Choroid plexus epithelial cell (primary cell): ENCODE measurements around the gene STMP1.
"Not testable (repeated sequence)": the region's sequence is repeated elsewhere in the genome, so short reads cannot be mapped to it uniquely, and the experiment has no call there.

Source experiments
- DNase-seq: peaks from one replicate; pipeline ENCODE4 v3.0.0-alpha.2; 2010; ENCODE audit warnings: low read depth
- H3K4me3 ChIP-seq: 2 replicates; pipeline ENCODE4 v1.5.1; 2011; ENCODE audit warnings: low read depth, mild to moderate bottlenecking, control low read depth, low read length, moderate library complexity
- TF ChIP-seq, protein P1 (sequence below): conservative IDR thresholded peaks from 2 replicates; pipeline ENCODE4 v1.5.1; 2011; ENCODE audit warnings: low read depth, mild to moderate bottlenecking, control low read depth, inconsistent platforms, low read length, moderate library complexity

The STMP1 gene

GRCh38 chr7:135634191-135634878 is 28.0 kb upstream of the STMP1 start:
- TF ChIP-seq, protein P1, sequence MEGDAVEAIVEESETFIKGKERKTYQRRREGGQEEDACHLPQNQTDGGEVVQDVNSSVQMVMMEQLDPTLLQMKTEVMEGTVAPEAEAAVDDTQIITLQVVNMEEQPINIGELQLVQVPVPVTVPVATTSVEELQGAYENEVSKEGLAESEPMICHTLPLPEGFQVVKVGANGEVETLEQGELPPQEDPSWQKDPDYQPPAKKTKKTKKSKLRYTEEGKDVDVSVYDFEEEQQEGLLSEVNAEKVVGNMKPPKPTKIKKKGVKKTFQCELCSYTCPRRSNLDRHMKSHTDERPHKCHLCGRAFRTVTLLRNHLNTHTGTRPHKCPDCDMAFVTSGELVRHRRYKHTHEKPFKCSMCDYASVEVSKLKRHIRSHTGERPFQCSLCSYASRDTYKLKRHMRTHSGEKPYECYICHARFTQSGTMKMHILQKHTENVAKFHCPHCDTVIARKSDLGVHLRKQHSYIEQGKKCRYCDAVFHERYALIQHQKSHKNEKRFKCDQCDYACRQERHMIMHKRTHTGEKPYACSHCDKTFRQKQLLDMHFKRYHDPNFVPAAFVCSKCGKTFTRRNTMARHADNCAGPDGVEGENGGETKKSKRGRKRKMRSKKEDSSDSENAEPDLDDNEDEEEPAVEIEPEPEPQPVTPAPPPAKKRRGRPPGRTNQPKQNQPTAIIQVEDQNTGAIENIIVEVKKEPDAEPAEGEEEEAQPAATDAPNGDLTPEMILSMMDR: no peak
- DNase-seq: no peak
- H3K4me3 ChIP-seq: no peak overlapping the region

DNA sequence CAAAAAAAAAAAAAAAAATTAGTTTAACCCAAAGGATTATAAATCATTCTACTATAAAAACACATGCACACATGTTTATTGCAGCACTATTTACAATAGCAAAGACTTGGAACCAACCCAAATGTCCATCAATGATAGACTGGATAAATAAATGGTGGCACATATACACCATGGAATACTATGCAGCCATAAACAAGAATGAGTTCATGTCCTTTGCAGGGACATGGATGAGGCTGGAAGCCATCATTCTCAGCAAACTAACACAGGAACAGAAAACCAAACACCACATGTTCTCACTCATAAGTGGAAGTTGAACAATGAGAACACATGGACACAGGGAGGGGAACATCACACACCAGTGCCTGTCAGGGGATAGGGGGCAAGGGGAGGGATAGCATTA is 22.6 kb upstream of the STMP1 start:
- DNase-seq: not testable (repeated sequence)

GRCh38 chr7:135644154-135644553 is 18.2 kb upstream of the STMP1 start:
- H3K4me3 ChIP-seq: no peak overlapping the region
- TF ChIP-seq, protein P1: no peak
- DNase-seq: peak; percentile 27

More for the DNA sequence above, 22.6 kb upstream of the STMP1 start:
- not testable (repeated sequence) for H3K4me3 ChIP-seq

DNA sequence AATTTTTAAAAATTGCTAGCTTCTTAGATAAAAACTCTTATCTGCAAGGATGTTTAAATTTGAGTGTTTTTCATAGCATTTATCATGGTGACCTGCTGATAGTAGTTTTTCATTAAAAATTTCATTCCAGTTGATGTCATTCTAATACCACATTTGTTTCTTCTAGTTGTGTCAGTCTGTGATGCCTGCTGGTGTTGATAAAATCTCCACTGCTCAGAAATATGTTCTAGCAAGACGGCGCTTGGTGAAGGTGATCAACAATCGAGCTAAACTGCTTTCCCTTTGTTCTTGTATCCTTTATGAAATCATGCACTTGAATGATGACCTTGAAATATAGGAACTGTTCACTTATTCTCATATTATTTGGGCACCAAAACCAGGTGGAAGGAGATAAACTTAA is 17.6 kb upstream of the STMP1 start:
- TF ChIP-seq, protein P1: no peak
- DNase-seq: no peak
- no peak overlapping the region for H3K4me3 ChIP-seq

- no peak overlapping the region for H3K4me3 ChIP-seq
- TF ChIP-seq, protein P1: peak; percentile 71
- DNase-seq: peak; percentile 81
These were observed 16.9 kb upstream of the STMP1 start for GRCh38 chr7:135645296-135645904.

GRCh38 chr7:135647755-135648154 is 14.6 kb upstream of the STMP1 start:
- no peak for DNase-seq
- no peak overlapping the region for H3K4me3 ChIP-seq
- TF ChIP-seq, protein P1: no peak

DNA sequence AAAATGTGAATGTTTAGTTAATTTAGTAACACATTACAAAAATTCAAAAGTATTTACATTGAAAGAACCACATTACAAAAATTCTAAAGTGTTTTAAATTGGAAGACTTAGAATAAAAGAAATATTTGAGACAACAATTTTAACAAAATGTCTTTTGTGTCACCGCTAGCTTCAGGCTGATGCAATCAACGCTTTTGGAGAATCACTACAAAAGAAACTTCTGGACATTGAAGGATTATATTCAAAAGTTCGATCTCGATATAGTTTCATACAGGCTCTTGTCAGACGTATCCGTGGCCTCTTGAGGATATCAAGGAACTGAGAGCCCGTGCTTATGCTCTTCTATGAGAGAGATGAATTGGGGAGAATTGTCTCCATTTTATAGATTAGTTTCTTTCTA is 14.1 kb upstream of the STMP1 start:
- no peak for DNase-seq
- TF ChIP-seq, protein P1: no peak
- no peak overlapping the region for H3K4me3 ChIP-seq
